Neural progenitor cell (in vitro differentiated cells): Measurements from ENCODE around the gene MED12L. TPM values are rescaled to one million over a fixed set of nuclear protein-coding genes. Genes with fewer than 3 reads are reported as not detected.

ENCODE experiments used
- DNase-seq: peaks from one replicate; pipeline ENCODE4 v3.0.0-alpha.2; 2016; ENCODE audit warnings: low spot score
- H2AFZ ChIP-seq: fragments of 200-600 bp; sonication (generic); replicated peaks from 2 replicates; pipeline ENCODE4 v1.6.1; 2016; ENCODE audit warnings: antibody characterized with exemption
- H3F3A ChIP-seq: fragments of 200-600 bp; sonication (generic); 2 replicates; pipeline ENCODE4 v1.6.1; 2016; ENCODE audit warnings: antibody characterized with exemption, low read depth
- H3K27ac ChIP-seq: fragments of 200-600 bp; sonication (generic); 2 replicates; pipeline ENCODE4 v1.5.1; 2016; ENCODE audit warnings: mild to moderate bottlenecking
- H3K27me3 ChIP-seq: fragments of 200-600 bp; sonication (generic); 2 replicates; pipeline ENCODE4 v1.6.1; 2016; ENCODE audit warnings: mild to moderate bottlenecking, moderate library complexity
- H3K36me3 ChIP-seq: fragments of 200-600 bp; sonication (generic); 2 replicates; pipeline ENCODE4 v1.5.1; 2016
- H3K4me1 ChIP-seq: fragments of 200-600 bp; sonication (generic); 2 replicates; pipeline ENCODE4 v1.6.1; 2016; ENCODE audit warnings: mixed run types
- H3K4me2 ChIP-seq: fragments of 200-600 bp; sonication (generic); 2 replicates; pipeline ENCODE4 v1.6.1; 2016
- H3K4me3 ChIP-seq: fragments of 200-600 bp; sonication (generic); 2 replicates; pipeline ENCODE4 v1.5.1; 2016
- H3K79me2 ChIP-seq: fragments of 200-600 bp; sonication (generic); 2 replicates; pipeline ENCODE4 v1.6.1; 2016; ENCODE audit warnings: low read depth
- H3K9ac ChIP-seq: fragments of 200-600 bp; sonication (generic); 2 replicates; pipeline ENCODE4 v1.6.1; 2016
- H3K9me3 ChIP-seq: fragments of 200-600 bp; sonication (generic); 2 replicates; pipeline ENCODE4 v1.5.1; 2016; ENCODE audit warnings: low read depth
- H4K20me1 ChIP-seq: fragments of 200-600 bp; sonication (generic); 2 replicates; pipeline ENCODE4 v1.6.1; 2016; ENCODE audit warnings: low read depth
- H3K27ac Mint-ChIP-seq: 3 replicates; pipeline ENCODE4 v1.8.0; 2021; ENCODE audit warnings: mixed read lengths
- H3K27me3 Mint-ChIP-seq: 2 replicates; pipeline ENCODE4 v1.8.0; 2022; ENCODE audit warnings: low read depth, mild to moderate bottlenecking, inconsistent platforms, moderate library complexity, mixed read lengths; ENCODE audit not compliant: insufficient read depth
- H3K36me3 Mint-ChIP-seq: 3 replicates; pipeline ENCODE4 v1.8.0; 2021; ENCODE audit warnings: mixed read lengths
- H3K4me1 Mint-ChIP-seq: 3 replicates; pipeline ENCODE4 v1.8.0; 2021; ENCODE audit warnings: mixed read lengths
- H3K4me3 Mint-ChIP-seq: 3 replicates; pipeline ENCODE4 v1.8.0; 2021; ENCODE audit warnings: mild to moderate bottlenecking, moderate library complexity, mixed read lengths
- H3K9me3 Mint-ChIP-seq: 3 replicates; pipeline ENCODE4 v1.8.0; 2020; ENCODE audit warnings: mixed read lengths
- EZH2 ChIP-seq: fragments of 200-600 bp; sonication (generic); IDR thresholded peaks from 2 replicates; pipeline ENCODE4 v1.6.1; 2017; ENCODE audit warnings: antibody characterized with exemption, mild to moderate bottlenecking, moderate library complexity
- EZH2phosphoT487 ChIP-seq: fragments of 200-600 bp; sonication (generic); IDR thresholded peaks from 2 replicates; pipeline ENCODE4 v1.6.1; 2017; ENCODE audit warnings: antibody characterized with exemption
- total RNA-seq: library from RNA; depleted of rRNA; stranded (reverse); fragments of >200 nt; gene quantifications from 2 replicates; pipeline ENCODE4 v1.2.3, GENCODE V29; 2015; ENCODE audit warnings: low replicate concordance
- TF ChIP-seq, protein P1 (sequence below): fragments of 200-600 bp; sonication (generic); IDR thresholded peaks from 2 replicates; pipeline ENCODE4 v1.5.1; 2017; ENCODE audit warnings: antibody characterized with exemption, mild to moderate bottlenecking

The MED12L gene
- total RNA-seq, 1 donor from 2014 or later, result 16.5 TPM

DNA sequence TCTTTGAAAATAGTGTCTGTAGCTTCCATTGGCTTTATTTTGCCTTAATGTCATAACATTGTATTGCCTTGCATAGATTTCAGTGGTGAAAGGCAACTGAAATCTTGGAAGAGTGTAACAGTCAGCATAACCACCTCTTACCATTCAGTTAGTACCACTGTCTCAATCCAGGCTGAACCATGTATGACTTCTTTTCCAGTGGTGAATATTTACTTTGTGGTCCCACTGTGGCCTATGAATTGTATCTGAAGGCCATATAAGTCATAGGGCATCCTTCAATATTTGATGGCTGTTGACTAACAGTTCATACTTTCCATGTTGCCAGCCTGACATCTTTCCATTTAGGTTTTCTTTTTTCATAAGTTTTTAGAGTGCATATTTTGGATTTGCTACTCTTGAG lies 38.4 kb downstream of the MED12L start:
- Mint-ChIP-seq H3K27ac (no peak overlapping the region), H3K36me3 (peaks cover 19% of the 10 kb centered on the region), H3K4me1 (peaks cover 2% of the 10 kb centered on the region), H3K4me3 (no peak overlapping the region), H3K9me3 (no peaks in the 10 kb centered on the region), H3K27me3 (no peaks in the 10 kb centered on the region)
- no peak overlapping the region for H3K27ac ChIP-seq
- no peaks in the 10 kb centered on the region for H3F3A ChIP-seq
- no peaks in the 10 kb centered on the region for H3K27me3 ChIP-seq
- no peaks in the 10 kb centered on the region for H3K79me2 ChIP-seq
- H3K36me3 ChIP-seq, result no peaks in the 10 kb centered on the region
- no peak for TF ChIP-seq EZH2phosphoT487
- TF ChIP-seq, protein P1, sequence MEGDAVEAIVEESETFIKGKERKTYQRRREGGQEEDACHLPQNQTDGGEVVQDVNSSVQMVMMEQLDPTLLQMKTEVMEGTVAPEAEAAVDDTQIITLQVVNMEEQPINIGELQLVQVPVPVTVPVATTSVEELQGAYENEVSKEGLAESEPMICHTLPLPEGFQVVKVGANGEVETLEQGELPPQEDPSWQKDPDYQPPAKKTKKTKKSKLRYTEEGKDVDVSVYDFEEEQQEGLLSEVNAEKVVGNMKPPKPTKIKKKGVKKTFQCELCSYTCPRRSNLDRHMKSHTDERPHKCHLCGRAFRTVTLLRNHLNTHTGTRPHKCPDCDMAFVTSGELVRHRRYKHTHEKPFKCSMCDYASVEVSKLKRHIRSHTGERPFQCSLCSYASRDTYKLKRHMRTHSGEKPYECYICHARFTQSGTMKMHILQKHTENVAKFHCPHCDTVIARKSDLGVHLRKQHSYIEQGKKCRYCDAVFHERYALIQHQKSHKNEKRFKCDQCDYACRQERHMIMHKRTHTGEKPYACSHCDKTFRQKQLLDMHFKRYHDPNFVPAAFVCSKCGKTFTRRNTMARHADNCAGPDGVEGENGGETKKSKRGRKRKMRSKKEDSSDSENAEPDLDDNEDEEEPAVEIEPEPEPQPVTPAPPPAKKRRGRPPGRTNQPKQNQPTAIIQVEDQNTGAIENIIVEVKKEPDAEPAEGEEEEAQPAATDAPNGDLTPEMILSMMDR, result no peak
- TF ChIP-seq EZH2, result no peak
- H4K20me1 ChIP-seq, result no peaks in the 10 kb centered on the region
- no peaks in the 10 kb centered on the region for H3K4me1 ChIP-seq
- no peaks in the 10 kb centered on the region for H3K9me3 ChIP-seq
- H3K9ac ChIP-seq, result no peak overlapping the region
- DNase-seq, result no peak
- no peak overlapping the region for H3K4me2 ChIP-seq
- no peak overlapping the region for H3K4me3 ChIP-seq
- no peak overlapping the region for H2AFZ ChIP-seq

DNA sequence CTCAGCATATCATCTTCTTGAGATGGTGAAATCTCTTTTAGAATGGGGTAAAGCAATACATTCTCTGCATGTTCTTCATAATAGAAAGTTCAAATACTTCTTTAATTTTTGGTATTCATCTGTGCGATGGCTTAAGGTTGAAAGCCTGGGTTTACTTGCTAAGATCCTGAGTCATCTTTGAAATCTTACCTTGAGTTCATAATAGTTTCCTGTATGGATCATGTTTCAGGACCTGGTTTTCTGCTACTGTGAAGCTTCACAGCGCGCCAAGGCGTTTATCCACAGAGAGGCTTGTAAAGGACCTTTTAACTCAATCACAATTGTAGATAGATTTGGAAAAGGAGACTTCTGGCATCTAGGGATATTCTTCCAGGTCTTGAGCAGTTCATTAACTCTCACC lies 39.0 kb downstream of the MED12L start:
- Mint-ChIP-seq H3K9me3 (no peaks in the 10 kb centered on the region), H3K27ac (no peak overlapping the region), H3K4me1 (peaks cover 2% of the 10 kb centered on the region), H3K4me3 (no peak overlapping the region), H3K36me3 (peaks cover 13% of the 10 kb centered on the region), H3K27me3 (no peaks in the 10 kb centered on the region)
- no peaks in the 10 kb centered on the region for H3K9me3 ChIP-seq
- no peaks in the 10 kb centered on the region for H3K36me3 ChIP-seq
- H3K4me2 ChIP-seq, result no peak overlapping the region
- no peaks in the 10 kb centered on the region for H4K20me1 ChIP-seq
- no peak overlapping the region for H2AFZ ChIP-seq
- no peaks in the 10 kb centered on the region for H3K27me3 ChIP-seq
- no peaks in the 10 kb centered on the region for H3F3A ChIP-seq
- TF ChIP-seq EZH2phosphoT487 (no peak), EZH2 (no peak)
- TF ChIP-seq, protein P1, result no peak
- H3K79me2 ChIP-seq, result no peaks in the 10 kb centered on the region
- no peak for DNase-seq
- no peak overlapping the region for H3K9ac ChIP-seq
- no peaks in the 10 kb centered on the region for H3K4me1 ChIP-seq
- no peak overlapping the region for H3K4me3 ChIP-seq
- no peak overlapping the region for H3K27ac ChIP-seq

DNA sequence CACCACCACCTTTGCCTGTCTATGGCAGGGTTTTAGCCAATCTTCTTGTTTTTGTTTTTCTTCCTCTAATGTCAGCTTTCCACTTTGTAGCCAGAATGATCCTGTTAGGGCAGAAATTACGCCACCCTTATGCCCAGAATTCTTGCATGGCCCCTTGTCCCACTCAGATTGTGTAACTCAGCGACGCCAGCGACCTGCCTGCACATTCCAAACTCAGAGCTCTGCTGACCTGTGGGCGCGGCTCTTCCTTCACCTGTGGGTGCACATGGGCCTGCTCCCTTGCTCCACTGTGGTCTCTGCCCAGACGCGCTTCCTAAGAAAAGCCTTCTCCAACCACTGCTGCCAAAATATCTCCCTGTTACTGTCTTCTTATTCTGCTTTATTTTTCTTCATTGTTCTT lies 45.0 kb downstream of the MED12L start:
- peaks cover 2% of the 10 kb centered on the region for H3K4me1 Mint-ChIP-seq
- no peaks in the 10 kb centered on the region for H3K9me3 Mint-ChIP-seq
- H3K9ac ChIP-seq, result no peak overlapping the region
- H2AFZ ChIP-seq, result no peak overlapping the region
- no peak overlapping the region for H3K27ac ChIP-seq
- no peak overlapping the region for H3K4me2 ChIP-seq
- no peak overlapping the region for H3K4me3 Mint-ChIP-seq
- H4K20me1 ChIP-seq, result no peaks in the 10 kb centered on the region
- H3K4me3 ChIP-seq, result no peak overlapping the region
- H3K36me3 Mint-ChIP-seq, result peaks cover 16% of the 10 kb centered on the region
- H3K27ac Mint-ChIP-seq, result no peak overlapping the region
- H3K4me1 ChIP-seq, result no peaks in the 10 kb centered on the region
- H3F3A ChIP-seq, result no peaks in the 10 kb centered on the region
- TF ChIP-seq, protein P1, result no peak
- no peak for TF ChIP-seq EZH2
- no peak for TF ChIP-seq EZH2phosphoT487
- no peaks in the 10 kb centered on the region for H3K36me3 ChIP-seq
- H3K27me3 Mint-ChIP-seq, result no peaks in the 10 kb centered on the region
- no peaks in the 10 kb centered on the region for H3K9me3 ChIP-seq
- H3K79me2 ChIP-seq, result no peaks in the 10 kb centered on the region
- H3K27me3 ChIP-seq, result no peaks in the 10 kb centered on the region
- no peak for DNase-seq

DNA sequence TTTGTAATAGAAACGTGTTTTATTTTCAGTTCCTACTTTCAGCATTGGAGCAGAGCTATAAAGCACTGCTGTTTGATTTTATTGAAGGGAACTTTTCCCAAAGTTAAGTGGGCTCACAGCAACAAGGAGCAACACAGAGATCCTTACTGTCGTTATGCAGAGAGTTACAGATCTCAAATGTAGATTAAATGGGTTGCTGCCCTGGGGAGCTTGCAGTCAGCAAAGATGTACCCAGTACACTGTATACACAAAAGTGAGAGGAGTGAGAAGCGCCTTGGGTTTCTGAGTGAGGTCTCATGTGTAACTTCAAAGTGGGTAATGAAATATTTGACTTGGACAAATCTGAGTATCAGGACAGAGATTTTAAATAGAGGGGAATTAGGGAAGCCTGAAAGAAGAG lies 47.7 kb downstream of the MED12L start:
- no peak for DNase-seq
- Histone ChIP-seq H3K9me3 (no peaks in the 10 kb centered on the region), H3K4me1 (no peaks in the 10 kb centered on the region), H3K4me2 (no peak overlapping the region), H3K27me3 (no peaks in the 10 kb centered on the region), H2AFZ (no peak overlapping the region), H3K79me2 (no peaks in the 10 kb centered on the region), H3K36me3 (no peaks in the 10 kb centered on the region), H3K27ac (no peak overlapping the region), H4K20me1 (no peaks in the 10 kb centered on the region), H3F3A (no peaks in the 10 kb centered on the region), H3K4me3 (no peak overlapping the region), H3K9ac (no peak overlapping the region)
- Mint-ChIP-seq H3K27ac (no peak overlapping the region), H3K4me3 (no peak overlapping the region), H3K27me3 (no peaks in the 10 kb centered on the region), H3K4me1 (peaks cover 5% of the 10 kb centered on the region), H3K36me3 (peaks cover 24% of the 10 kb centered on the region), H3K9me3 (peaks cover 10% of the 10 kb centered on the region)
- TF ChIP-seq EZH2 (no peak), EZH2phosphoT487 (no peak)
- TF ChIP-seq, protein P1, result no peak
